Measurements from ENCODE around the gene RGS2.

Gene RGS2

DNA sequence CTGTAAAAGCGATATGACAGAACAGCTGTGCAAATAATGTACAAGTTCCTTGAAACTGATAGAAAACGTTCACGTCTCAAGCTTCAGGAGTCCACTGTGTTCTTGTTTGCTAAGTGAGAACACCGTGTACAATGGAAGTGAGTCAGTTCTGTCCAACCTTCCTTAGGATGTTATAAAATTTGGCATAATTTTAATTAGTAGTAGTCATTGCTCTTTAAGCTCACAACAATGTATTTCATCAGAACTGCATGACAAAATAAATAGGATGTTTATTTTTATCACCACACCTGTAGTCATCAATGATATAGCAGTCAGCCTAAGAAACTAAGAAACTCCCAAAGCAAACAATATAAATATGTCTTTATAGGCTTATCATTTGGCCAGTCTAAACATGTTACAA, 53.0 kb downstream of the RGS2 start:
- DNase-seq (ENCODE audit: low read depth, low spot score): no peak
- TF ChIP-seq, protein P1, sequence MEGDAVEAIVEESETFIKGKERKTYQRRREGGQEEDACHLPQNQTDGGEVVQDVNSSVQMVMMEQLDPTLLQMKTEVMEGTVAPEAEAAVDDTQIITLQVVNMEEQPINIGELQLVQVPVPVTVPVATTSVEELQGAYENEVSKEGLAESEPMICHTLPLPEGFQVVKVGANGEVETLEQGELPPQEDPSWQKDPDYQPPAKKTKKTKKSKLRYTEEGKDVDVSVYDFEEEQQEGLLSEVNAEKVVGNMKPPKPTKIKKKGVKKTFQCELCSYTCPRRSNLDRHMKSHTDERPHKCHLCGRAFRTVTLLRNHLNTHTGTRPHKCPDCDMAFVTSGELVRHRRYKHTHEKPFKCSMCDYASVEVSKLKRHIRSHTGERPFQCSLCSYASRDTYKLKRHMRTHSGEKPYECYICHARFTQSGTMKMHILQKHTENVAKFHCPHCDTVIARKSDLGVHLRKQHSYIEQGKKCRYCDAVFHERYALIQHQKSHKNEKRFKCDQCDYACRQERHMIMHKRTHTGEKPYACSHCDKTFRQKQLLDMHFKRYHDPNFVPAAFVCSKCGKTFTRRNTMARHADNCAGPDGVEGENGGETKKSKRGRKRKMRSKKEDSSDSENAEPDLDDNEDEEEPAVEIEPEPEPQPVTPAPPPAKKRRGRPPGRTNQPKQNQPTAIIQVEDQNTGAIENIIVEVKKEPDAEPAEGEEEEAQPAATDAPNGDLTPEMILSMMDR (IDR thresholded peaks at IDR 0.05; ENCODE audit: low read depth, low read length): no peak
- no peak overlapping the region for H3K4me3 ChIP-seq (ENCODE audit: low read depth, low read length)
- in situ Hi-C loops (cut with HindIII; ENCODE audit: low sequenced_read_pairs): no loop called here
